Measurements from ENCODE around the gene S1PR4. TPM values are rescaled to one million over a fixed set of nuclear protein-coding genes. Genes with fewer than 3 reads are reported as not detected.

Gene S1PR4
- total and polyA plus RNA-seq, 2 donors (not counting 1 experiment from before 2014, with no cell fraction given): not detected

GRCh38 chr19:3145909-3146676 is 32.5 kb upstream of the S1PR4 start:
- Histone ChIP-seq H3K4me3 (replicated peaks in 1 of 4; ENCODE audit: control extremely low read depth in 1 of 4, insufficient read depth in 1 of 4, low read depth in 3 of 4, low read length in 4 of 4) (no peak overlapping the region), H3K4me1 (ENCODE audit: control insufficient read depth, extremely low read depth, insufficient read depth, low read length) (peaks cover 6% of the 10 kb centered on the region), H3K4me2 (ENCODE audit: extremely low read depth, insufficient read depth, low read length) (no peak overlapping the region), H3K27me3 (ENCODE audit: control insufficient read depth, insufficient read depth, low read length) (no peaks in the 10 kb centered on the region), H3K36me3 (ENCODE audit: control insufficient read depth, insufficient read depth, low read length) (no peaks in the 10 kb centered on the region), H2AFZ (ENCODE audit: low read length) (no peak overlapping the region), H3K79me2 (ENCODE audit: control insufficient read depth, insufficient read depth, low read length) (no peaks in the 10 kb centered on the region), H3K9ac (ENCODE audit: insufficient read depth, low read length) (no peak overlapping the region), H3K27ac (ENCODE audit: insufficient read depth, low read length) (no peak overlapping the region), H4K20me1 (ENCODE audit: control insufficient read depth, extremely low read depth, insufficient read depth, low read length) (no peaks in the 10 kb centered on the region), H3K9me3 (ENCODE audit: control insufficient read depth, insufficient read depth, low read depth, low read length) (no peaks in the 10 kb centered on the region)
- no peak for DNase-seq (ENCODE audit: low read depth in 2 of 2)
- TF ChIP-seq CTCF (conservative IDR thresholded peaks at IDR 0.05 in 1 of 2, IDR thresholded peaks at IDR 0.05 in 1 of 2; ENCODE audit: low read depth in 1 of 2, low read length in 2 of 2): no peak
- TF ChIP-seq EZH2 (IDR thresholded peaks at IDR 0.05; ENCODE audit: low read length, missing control alignments): no peak

- H3K4me1 ChIP-seq (ENCODE audit: control insufficient read depth, extremely low read depth, insufficient read depth, low read length): peaks cover 2% of the 10 kb centered on the region
- H2AFZ ChIP-seq (ENCODE audit: low read length): no peak overlapping the region
- H3K27ac ChIP-seq (ENCODE audit: insufficient read depth, low read length): no peak overlapping the region
- H3K4me3 ChIP-seq (replicated peaks in 1 of 4; ENCODE audit: control extremely low read depth in 1 of 4, insufficient read depth in 1 of 4, low read depth in 3 of 4, low read length in 4 of 4): no peak overlapping the region
- no peaks in the 10 kb centered on the region for H3K36me3 ChIP-seq (ENCODE audit: control insufficient read depth, insufficient read depth, low read length)
- no peaks in the 10 kb centered on the region for H3K27me3 ChIP-seq (ENCODE audit: control insufficient read depth, insufficient read depth, low read length)
- no peak overlapping the region for H3K4me2 ChIP-seq (ENCODE audit: extremely low read depth, insufficient read depth, low read length)
- no peaks in the 10 kb centered on the region for H3K79me2 ChIP-seq (ENCODE audit: control insufficient read depth, insufficient read depth, low read length)
- no peak overlapping the region for H3K9ac ChIP-seq (ENCODE audit: insufficient read depth, low read length)
- no peaks in the 10 kb centered on the region for H3K9me3 ChIP-seq (ENCODE audit: control insufficient read depth, insufficient read depth, low read depth, low read length)
- TF ChIP-seq CTCF (conservative IDR thresholded peaks at IDR 0.05 in 1 of 2, IDR thresholded peaks at IDR 0.05 in 1 of 2; ENCODE audit: low read depth in 1 of 2, low read length in 2 of 2) (peak; percentile 57 to 77), EZH2 (IDR thresholded peaks at IDR 0.05; ENCODE audit: low read length, missing control alignments) (no peak)
- no peaks in the 10 kb centered on the region for H4K20me1 ChIP-seq (ENCODE audit: control insufficient read depth, extremely low read depth, insufficient read depth, low read length)
- no peak for DNase-seq (ENCODE audit: low read depth in 2 of 2)
These were observed 31.9 kb upstream of the S1PR4 start for GRCh38 chr19:3146677-3147100.

GRCh38 chr19:3148503-3148902 is 30.1 kb upstream of the S1PR4 start:
- H3K4me1 ChIP-seq (ENCODE audit: control insufficient read depth, extremely low read depth, insufficient read depth, low read length): no peaks in the 10 kb centered on the region
- no peak overlapping the region for H2AFZ ChIP-seq (ENCODE audit: low read length)
- TF ChIP-seq CTCF (conservative IDR thresholded peaks at IDR 0.05 in 1 of 2, IDR thresholded peaks at IDR 0.05 in 1 of 2; ENCODE audit: low read depth in 1 of 2, low read length in 2 of 2): no peak
- no peak for TF ChIP-seq EZH2 (IDR thresholded peaks at IDR 0.05; ENCODE audit: low read length, missing control alignments)
- H3K36me3 ChIP-seq (ENCODE audit: control insufficient read depth, insufficient read depth, low read length): no peaks in the 10 kb centered on the region
- H3K27me3 ChIP-seq (ENCODE audit: control insufficient read depth, insufficient read depth, low read length): no peaks in the 10 kb centered on the region
- no peak overlapping the region for H3K27ac ChIP-seq (ENCODE audit: insufficient read depth, low read length)
- no peak overlapping the region for H3K9ac ChIP-seq (ENCODE audit: insufficient read depth, low read length)
- H3K79me2 ChIP-seq (ENCODE audit: control insufficient read depth, insufficient read depth, low read length): no peaks in the 10 kb centered on the region
- no peak overlapping the region for H3K4me3 ChIP-seq (replicated peaks in 1 of 4; ENCODE audit: control extremely low read depth in 1 of 4, insufficient read depth in 1 of 4, low read depth in 3 of 4, low read length in 4 of 4)
- no peaks in the 10 kb centered on the region for H3K9me3 ChIP-seq (ENCODE audit: control insufficient read depth, insufficient read depth, low read depth, low read length)
- no peaks in the 10 kb centered on the region for H4K20me1 ChIP-seq (ENCODE audit: control insufficient read depth, extremely low read depth, insufficient read depth, low read length)
- no peak overlapping the region for H3K4me2 ChIP-seq (ENCODE audit: extremely low read depth, insufficient read depth, low read length)
- DNase-seq (ENCODE audit: low read depth in 2 of 2): no peak

Measured in fibroblast of lung (primary cell).